GM12878 (cell line): ENCODE measurements around the gene CCDC12. TPM values are rescaled to one million over a fixed set of nuclear protein-coding genes. Genes with fewer than 3 reads are reported as not detected.
A peak's percentile ranks its signal among the peaks of the same experiment; 100 is the strongest.

Source experiments
- ATAC-seq: fragments of 200-7000 bp; cut with Tn5 transposase; 3 replicates; pipeline ENCODE4 v1.9.1; 2020; ENCODE audit warnings: mild to moderate bottlenecking, moderate library complexity
- BruUV-seq: library from RNA; stranded (reverse); fragments of 400-500 nt; replicated peaks from 2 replicates; lab custom pipeline; 2021; lab: Mats Ljungman, UMichigan
- CTCF ChIA-PET: fragments of 300-600 bp; sonication (Branson Sonifier 250); formaldehyde crosslinking; extraction: SDS; loops from one replicate; lab custom pipeline; 2021; ENCODE audit warnings: inconsistent platforms; lab: Yijun Ruan, JAX
- POLR2A ChIA-PET: fragments of 350-600 bp; formaldehyde crosslinking; extraction: SDS; loops from one replicate; lab custom pipeline; 2021; ENCODE audit warnings: inconsistent platforms; lab: Charles Lee
- RAD21 ChIA-PET: fragments of 300-600 bp; sonication (Branson Sonifier 250); formaldehyde crosslinking; loops from one replicate; lab custom pipeline; 2023; ENCODE audit warnings: antibody characterized with exemption; ENCODE audit not compliant: unreplicated experiment; lab: Charles Lee
- SMC1A ChIA-PET: fragments of 300-600 bp; sonication (Branson Sonifier 250); formaldehyde crosslinking; loops from one replicate; lab custom pipeline; 2023; ENCODE audit not compliant: unreplicated experiment, uncharacterized antibody; lab: Charles Lee
- DNase-seq: peaks from one replicate; pipeline ENCODE4 v3.0.0-alpha.2; 2011; ENCODE audit warnings: low read depth, low spot score
- FAIRE-seq: peaks from 3 replicates; lab custom pipeline; 2011; peaks lifted over from hg19 to GRCh38; lab: Jason Lieb, UNC
- H2AFZ ChIP-seq: 2 replicates; pipeline ENCODE4 v1.6.0; 2011; ENCODE audit warnings: low read depth, low read length, control low read depth; ENCODE audit not compliant: control insufficient read depth
- H3K27ac ChIP-seq: 2 replicates; pipeline ENCODE4 v1.5.1; 2011; ENCODE audit warnings: control low read depth; ENCODE audit not compliant: control insufficient read depth, insufficient read depth
- H3K27me3 ChIP-seq, 2 experiments: replicated peaks in 1 of 2; 2 replicates each; pipeline versions ENCODE4 v1.6.0 to v1.6.1; 2011; ENCODE audit warnings: low read length in 1 of 2; ENCODE audit not compliant: control insufficient read depth in 2 of 2, insufficient read depth in 2 of 2
- H3K36me3 ChIP-seq, 2 experiments: 2 replicates each; pipeline ENCODE4 v1.5.1; 2011; ENCODE audit warnings: low read length in 1 of 2; ENCODE audit not compliant: control insufficient read depth in 2 of 2, insufficient read depth in 2 of 2
- H3K4me1 ChIP-seq: 2 replicates; pipeline ENCODE4 v1.6.1; 2011; ENCODE audit warnings: mild to moderate bottlenecking, low read length, moderate library complexity, mixed read lengths; ENCODE audit not compliant: control insufficient read depth, insufficient read depth
- H3K4me2 ChIP-seq: 2 replicates; pipeline ENCODE4 v1.6.0; 2011; ENCODE audit warnings: control low read depth; ENCODE audit not compliant: control insufficient read depth, insufficient read depth
- H3K4me3 ChIP-seq: fragments of 200-600 bp; sonication (generic); 2 replicates; pipeline ENCODE4 v1.5.1; 2016
- H3K79me2 ChIP-seq: 2 replicates; pipeline ENCODE4 v1.6.0; 2011; ENCODE audit warnings: low read length; ENCODE audit not compliant: control insufficient read depth, insufficient read depth
- H3K9ac ChIP-seq: 2 replicates; pipeline ENCODE4 v1.8.0; 2011; ENCODE audit warnings: low read length, control low read depth, mixed read lengths; ENCODE audit not compliant: control insufficient read depth, insufficient read depth
- H3K9me3 ChIP-seq: replicated peaks from 3 replicates; pipeline ENCODE4 v1.5.1; 2011; ENCODE audit warnings: mild to moderate bottlenecking, low read length; ENCODE audit not compliant: control insufficient read depth, insufficient read depth
- H4K20me1 ChIP-seq: 2 replicates; pipeline ENCODE4 v1.6.0; 2011; ENCODE audit not compliant: control insufficient read depth, insufficient read depth
- BCL11A ChIP-seq: IDR thresholded peaks from 2 replicates; pipeline ENCODE4 v1.6.1; 2011; ENCODE audit warnings: low read depth, low read length
- CEBPB ChIP-seq, 2 experiments: fragments of 150-350 bp in 1 of 2; IDR thresholded peaks; 2 replicates each; pipeline ENCODE4 v1.6.1; 2012 to 2014; ENCODE audit warnings: low read depth in 2 of 2, low read length in 2 of 2, borderline replicate concordance in 1 of 2, inconsistent platforms in 1 of 2
- CREB1 ChIP-seq: IDR thresholded peaks from 2 replicates; pipeline ENCODE4 v1.6.1; 2012; ENCODE audit warnings: low read depth, mild to moderate bottlenecking, inconsistent platforms
- ETV6 ChIP-seq, 2 experiments: fragments of 450-650 bp in 1 of 2; IDR thresholded peaks in 1 of 2; conservative IDR thresholded peaks in 1 of 2; 2 replicates each; pipeline ENCODE4 v1.6.1; 2014; ENCODE audit warnings: antibody characterized with exemption in 1 of 2, borderline replicate concordance in 1 of 2, low read depth in 1 of 2, mild to moderate bottlenecking in 1 of 2, moderate library complexity in 1 of 2
- FOXK2 ChIP-seq: fragments of 450-650 bp; IDR thresholded peaks from 2 replicates; pipeline ENCODE4 v1.6.1; 2017; ENCODE audit warnings: mild to moderate bottlenecking, moderate library complexity
- GATAD2B ChIP-seq: fragments of 450-650 bp; conservative IDR thresholded peaks from 2 replicates; pipeline ENCODE4 v1.6.1; 2017; ENCODE audit warnings: low read depth, mild to moderate bottlenecking, moderate library complexity
- NFIC ChIP-seq: IDR thresholded peaks from 2 replicates; pipeline ENCODE4 v1.6.1; 2012; ENCODE audit warnings: low read depth, mild to moderate bottlenecking, inconsistent platforms, low read length, moderate library complexity
- POLR2AphosphoS2 ChIP-seq: IDR thresholded peaks from 2 replicates; pipeline ENCODE4 v1.6.1; 2011; ENCODE audit warnings: low read depth, mild to moderate bottlenecking, low read length, improper control_type of control experiment, moderate library complexity
- RAD51 ChIP-seq: fragments of 450-650 bp; IDR thresholded peaks from 2 replicates; pipeline ENCODE4 v1.6.1; 2016; ENCODE audit warnings: moderate library complexity, mild to moderate bottlenecking, inconsistent platforms
- RCOR1 ChIP-seq: conservative IDR thresholded peaks from 2 replicates; pipeline ENCODE4 v1.6.1; 2012; ENCODE audit warnings: low read depth, low read length, improper control_type of control experiment
- WGBS: methylation state at CpG from one replicate; pipeline ENCODE4 v1.1.6; 2016; ENCODE audit warnings: low lambda C conversion rate; ENCODE audit not compliant: insufficient replicate concordance, insufficient coverage; ENCODE audit errors: missing lambda C conversion rate; 5-methylcytosine and 5-hydroxymethylcytosine counted together
- in situ Hi-C: fragments of 300-500 bp; cut with MboI; formaldehyde crosslinking; loops from 9 replicates; pipeline ENCODE4 v1.14.3; 2018; ENCODE audit warnings: mixed read lengths
- intact Hi-C: fragments of 100-400 bp; cut with micrococcal nuclease; formaldehyde crosslinking; loops from one replicate; pipeline ENCODE4 v1.14.2; 2022; ENCODE audit not compliant: unreplicated experiment
- polyA plus RNA-seq, 11 experiments: library from polyadenylated mRNA; depleted of rRNA in 4 of 11; unstranded in 6 of 11; stranded (reverse) in 5 of 11; fragments of >200 nt; fragmentation: Nextera tagmentation in 4 of 11; fragmentation: Illumina TruSeq in 1 of 11; extraction: Ambion mirVana in 4 of 11; extraction: Trizol in 1 of 11; gene quantifications; 1 replicate in 1 of 11; 2 replicates in 10 of 11; pipeline versions ENCODE4 v1.2.1 to v1.2.3, GENCODE V29; 2011 to 2016; ENCODE audit warnings: inconsistent platforms in 2 of 11, missing spikeins in 2 of 11, low read depth in 1 of 11
- total RNA-seq, 4 experiments: library from RNA; depleted of rRNA in 3 of 4; stranded (reverse); fragments of >200 nt in 3 of 4; fragmentation: Illumina TruSeq in 1 of 4; extraction: Trizol in 1 of 4; gene quantifications; 2 replicates each; pipeline versions ENCODE4 v1.2.1 to v1.2.3, GENCODE V29; 2013 to 2021
- TF ChIP-seq, protein P1 (sequence below): IDR thresholded peaks from 2 replicates; pipeline ENCODE4 v1.6.1; 2012; ENCODE audit warnings: low read depth, low read length, improper control_type of control experiment

The CCDC12 gene
- total and polyA plus RNA-seq, 10 of the 15 experiments (the other 5 are each of a cell fraction or from before 2014, with no cell fraction given), result 9.2 to 91.4 (median 61.3) TPM

DNA sequence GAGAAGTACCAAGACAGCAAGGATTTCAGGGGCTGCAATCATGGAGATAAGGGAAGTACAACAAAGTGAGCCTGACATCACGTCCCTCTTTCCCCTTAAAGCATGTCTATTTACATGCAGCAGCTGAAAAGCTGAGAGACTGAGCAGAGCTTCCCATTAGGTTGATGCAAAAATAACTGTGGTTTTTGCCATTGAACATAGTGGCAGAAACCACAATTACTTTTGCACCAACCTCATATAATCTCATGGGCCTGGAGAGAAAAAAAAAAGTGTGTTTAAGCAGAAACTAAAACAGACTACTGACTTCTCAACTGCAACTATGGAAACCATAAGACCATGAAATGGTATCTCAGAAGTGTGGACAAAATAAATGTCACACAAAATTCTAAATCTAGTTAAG is 48.3 kb downstream of the CCDC12 start (continued):
- no peak for TF ChIP-seq CREB1
- peak; percentile 32; the same call in 1 of the 2 replicates for TF ChIP-seq NFIC
- peak; percentile 62; the same call in 1 of the 2 replicates for TF ChIP-seq GATAD2B
- peak in 1 of 2 experiments; percentile 33; a peak in 1 of 4 replicates for TF ChIP-seq ETV6 (conservative IDR thresholded peaks at IDR 0.05 in 1 of 2, IDR thresholded peaks at IDR 0.05 in 1 of 2; ENCODE audit: borderline replicate concordance in 1 of 2, low read depth in 1 of 2)
- TF ChIP-seq, all 136 proteins: peak for 32

DNA sequence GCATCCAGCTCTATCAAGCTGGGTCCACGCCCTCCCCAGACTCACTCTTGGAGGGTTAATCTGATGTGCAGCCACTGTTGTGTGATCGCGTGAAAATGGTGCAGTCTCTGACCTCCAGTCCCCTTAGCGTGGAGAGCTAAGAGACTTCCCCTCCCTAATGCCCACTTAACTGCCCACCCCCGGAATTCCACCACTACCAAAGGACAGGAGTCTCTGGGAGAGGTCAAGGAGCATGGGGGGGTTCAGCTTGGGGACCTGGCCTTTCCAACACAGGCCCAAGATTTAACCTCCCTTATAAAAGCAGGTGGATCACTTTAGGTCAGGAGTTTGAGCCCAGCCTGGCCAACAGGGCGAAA is 48.8 kb downstream of the CCDC12 start:
- intact Hi-C loops, result loop anchor here (1.0 to 5.0 kb wide), 3 partner anchors 25 to 235 kb away; partner anchors contain the start of genes CCDC12 and SETD2
- Histone ChIP-seq H3K27ac (peak overlapping the region; percentile 94), H3K36me3 (peaks cover 18 to 46% of the 10 kb centered on the region in 2 experiments), H3K4me1 (peaks cover 73% of the 10 kb centered on the region), H4K20me1 (no peaks in the 10 kb centered on the region)
- SMC1A ChIA-PET, result interaction anchor here (0.7 to 17.5 kb wide), 14 partner anchors 8 to 185 kb away, joined by 3 to 298 read pairs (median 6); partner anchors contain the start of genes CCDC12 and NBEAL2
- CTCF ChIA-PET, result interaction anchor here (0.8 to 4.1 kb wide), 9 partner anchors 18 to 71 kb away, joined by 3 to 14 read pairs (median 5); no protein-coding TSS in a partner anchor
- 5% methylated on average over 6 of the region's 6 CpGs for WGBS
- peak; percentile 9 for ATAC-seq
- TF ChIP-seq BCL11A, result no peak
- no peak for TF ChIP-seq RCOR1
- no peak for TF ChIP-seq FOXK2
- TF ChIP-seq, protein P1, sequence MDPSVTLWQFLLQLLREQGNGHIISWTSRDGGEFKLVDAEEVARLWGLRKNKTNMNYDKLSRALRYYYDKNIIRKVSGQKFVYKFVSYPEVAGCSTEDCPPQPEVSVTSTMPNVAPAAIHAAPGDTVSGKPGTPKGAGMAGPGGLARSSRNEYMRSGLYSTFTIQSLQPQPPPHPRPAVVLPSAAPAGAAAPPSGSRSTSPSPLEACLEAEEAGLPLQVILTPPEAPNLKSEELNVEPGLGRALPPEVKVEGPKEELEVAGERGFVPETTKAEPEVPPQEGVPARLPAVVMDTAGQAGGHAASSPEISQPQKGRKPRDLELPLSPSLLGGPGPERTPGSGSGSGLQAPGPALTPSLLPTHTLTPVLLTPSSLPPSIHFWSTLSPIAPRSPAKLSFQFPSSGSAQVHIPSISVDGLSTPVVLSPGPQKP, result no peak
- no peak for TF ChIP-seq CEBPB (IDR thresholded peaks at IDR 0.05; ENCODE audit: borderline replicate concordance in 1 of 2, low read depth in 2 of 2, low read length in 2 of 2)
- TF ChIP-seq POLR2AphosphoS2, result no peak
- no peak for TF ChIP-seq RAD51
- TF ChIP-seq, all 136 proteins: peak for 0
- no peak for DNase-seq
- POLR2A ChIA-PET, result interaction anchor here (0.9 to 12.6 kb wide), 8 partner anchors 16 to 54 kb away, joined by 3 to 163 read pairs (median 8); partner anchors contain the start of genes CCDC12 and NBEAL2
- RAD21 ChIA-PET, result interaction anchor here (1.1 to 4.2 kb wide), 16 partner anchors 12 to 419 kb away, joined by 3 to 38 read pairs (median 6); partner anchors contain the start of genes CCDC12 and NBEAL2
- peaks cover 14% of the 10 kb centered on the region for H3K9me3 ChIP-seq
- no peak overlapping the region for H2AFZ ChIP-seq
- FAIRE-seq, result no peak
- H3K27me3 ChIP-seq, result no peaks in the 10 kb centered on the region
- BruUV-seq, result TSS peak; percentile 76
- in situ Hi-C loops, result no loop called here
- peak overlapping the region; percentile 57 for H3K9ac ChIP-seq
- H3K79me2 ChIP-seq, result peaks cover 52% of the 10 kb centered on the region
- peak overlapping the region; percentile 31; the same call in 1 of the 2 replicates for H3K4me3 ChIP-seq
- peak overlapping the region; percentile 96 for H3K4me2 ChIP-seq
